Left renal pelvis (tissue), 4 donors: ENCODE measurements around the gene PTRH1. TPM values are rescaled to one million over a fixed set of nuclear protein-coding genes. Genes with fewer than 3 reads are reported as not detected.

Experiments
- DNase-seq, 4 donors: peaks; one replicate each; pipeline ENCODE4 v3.0.0-alpha.2; 2013; ENCODE audit warnings: low read depth in 4 of 4, low spot score in 3 of 4
- polyA plus RNA-seq, 4 donors: library from polyadenylated mRNA; unstranded; fragments of 120-200 nt; gene quantifications; one replicate each; pipeline ENCODE4 v1.2.1, GENCODE V29; 2013; ENCODE audit not compliant: insufficient read length in 4 of 4

PTRH1 gene
- polyA plus RNA-seq, 4 donors = 5.4 to 14.6 (median 7.9) TPM

- no peak for DNase-seq
These were observed 5.9 kb upstream of the PTRH1 start for GRCh38 chr9:127721391-127721821.

- no peak for DNase-seq
These were observed 5.4 kb upstream of the PTRH1 start for GRCh38 chr9:127720865-127721227.

GRCh38 chr9:127720031-127720864 lies 4.8 kb upstream of the PTRH1 start:
- no peak for DNase-seq

- no peak for DNase-seq
These were observed 2.3 kb upstream of the PTRH1 start for GRCh38 chr9:127717766-127718165.

GRCh38 chr9:127716412-127716811 lies 949 bp upstream of the PTRH1 start:
- no peak for DNase-seq

- no peak for DNase-seq
These were observed 453 bp downstream of the PTRH1 start for GRCh38 chr9:127714951-127715469.

GRCh38 chr9:127714020-127714750 lies 1.3 kb downstream of the PTRH1 start:
- DNase-seq = no peak

- DNase-seq = no peak
These were observed 2.6 kb downstream of the PTRH1 start for GRCh38 chr9:127712867-127713266.

- no peak for DNase-seq
These were observed 3.1 kb downstream of the PTRH1 start for GRCh38 chr9:127712371-127712770.

GRCh38 chr9:127711831-127712274 lies 3.6 kb downstream of the PTRH1 start:
- no peak for DNase-seq

GRCh38 chr9:127711226-127711701 lies 4.2 kb downstream of the PTRH1 start:
- no peak for DNase-seq

GRCh38 chr9:127710204-127710783 lies 5.2 kb downstream of the PTRH1 start:
- DNase-seq = no peak

GRCh38 chr9:127708952-127709587 lies 6.4 kb downstream of the PTRH1 start:
- no peak for DNase-seq

GRCh38 chr9:127707766-127708165 lies 7.7 kb downstream of the PTRH1 start:
- no peak for DNase-seq

- DNase-seq = no peak
These were observed 8.6 kb downstream of the PTRH1 start, which contains the start of gene CFAP157 for GRCh38 chr9:127706836-127707241. Gene CFAP157, plus strand, starts transcription at chr9:127706988. Its CDS starts 44 bp downstream, at chr9:127707032.

GRCh38 chr9:127705577-127706379 lies 9.7 kb downstream of the PTRH1 start:
- DNase-seq = no peak

- no peak for DNase-seq
These were observed 12.0 kb downstream of the PTRH1 start for GRCh38 chr9:127703289-127703946.

- DNase-seq = no peak
These were observed 14.7 kb downstream of the PTRH1 start for GRCh38 chr9:127700594-127701255.

- DNase-seq = no peak
These were observed 15.3 kb downstream of the PTRH1 start for GRCh38 chr9:127700140-127700539.
